Activated CD8-positive, alpha-beta T cell treated with anti-CD3 and anti-CD28 coated beads, Interleukin-2, amount 10 ng/mL, durations not matched to agents 7 days and 5 days (primary cell): ENCODE measurements around the gene HTT-AS. TPM values are rescaled to one million over a fixed set of nuclear protein-coding genes. Genes with fewer than 3 reads are reported as not detected.
"Not testable (repeated sequence)": the region's sequence is repeated elsewhere in the genome, so short reads cannot be mapped to it uniquely, and the experiment has no call there.

Source experiments
- ATAC-seq: fragments of 150-1000 bp; cut with Tn5 transposase; one replicate; pipeline ENCODE4 v1.10.0; 2021; ENCODE audit warnings: moderate library complexity
- CTCF ChIA-PET: fragments of 350-600 bp; sonication (Branson Sonifier 250); formaldehyde crosslinking; loops from one replicate; lab custom pipeline; 2021; ENCODE audit warnings: antibody characterized with exemption; lab: Charles Lee
- POLR2A ChIA-PET: fragments of 350-600 bp; sonication (Branson Sonifier 250); formaldehyde crosslinking; loops from one replicate; lab custom pipeline; 2021; ENCODE audit warnings: antibody characterized with exemption; lab: Charles Lee
- DNase-seq: peaks from one replicate; pipeline ENCODE4 v3.0.0-alpha.2; 2020
- H3K27ac Mint-ChIP-seq: one replicate; pipeline ENCODE4 v1.8.0; 2021; ENCODE audit warnings: mild to moderate bottlenecking, mixed read lengths
- H3K27me3 Mint-ChIP-seq: one replicate; pipeline ENCODE4 v1.8.0; 2021; ENCODE audit warnings: low read depth, mixed read lengths
- H3K36me3 Mint-ChIP-seq: one replicate; pipeline ENCODE4 v1.8.0; 2021; ENCODE audit warnings: low read depth, mixed read lengths
- H3K4me1 Mint-ChIP-seq: one replicate; pipeline ENCODE4 v1.8.0; 2021; ENCODE audit warnings: low read depth, mixed read lengths
- H3K4me3 Mint-ChIP-seq: one replicate; pipeline ENCODE4 v1.8.0; 2021; ENCODE audit warnings: mild to moderate bottlenecking, mixed read lengths
- H3K9me3 Mint-ChIP-seq: one replicate; pipeline ENCODE4 v1.8.0; 2022; ENCODE audit warnings: mixed read lengths; ENCODE audit not compliant: insufficient read depth
- total RNA-seq, 2 experiments: library from RNA; stranded (reverse); gene quantifications; one replicate each; pipeline ENCODE4 v1.2.3, GENCODE V29; 2021

The HTT-AS gene
- total RNA-seq, 2 experiments from 2014 or later, result not detected

DNA sequence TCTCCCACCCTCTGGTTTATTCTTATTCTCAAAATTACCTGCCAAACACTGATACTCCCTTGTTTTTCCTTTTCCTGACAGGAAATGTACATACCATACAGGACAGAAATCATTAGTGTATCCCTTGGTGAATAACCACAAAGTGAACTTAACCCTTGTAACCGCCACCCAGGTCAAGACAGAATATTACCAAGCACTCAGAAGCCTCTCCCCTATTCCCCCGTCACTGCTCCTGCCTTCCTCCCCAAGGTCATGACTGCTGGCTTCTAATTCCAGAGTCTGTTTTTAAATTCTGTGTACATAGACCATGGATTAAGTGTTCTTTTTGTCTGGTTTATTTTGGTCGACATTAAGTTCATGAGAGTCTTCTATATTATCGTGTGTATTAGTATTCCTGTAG, 37.9 kb upstream of the HTT-AS start:
- ChIA-PET CTCF (interaction anchor here (1.6 kb wide), 1 partner anchor 11 kb away, joined by 3 read pairs; no protein-coding TSS in a partner anchor), POLR2A (no interaction called here)
- H3K4me3 Mint-ChIP-seq, result no peak overlapping the region
- peaks cover 4% of the 10 kb centered on the region for H3K4me1 Mint-ChIP-seq
- peak overlapping the region; percentile 45 for H3K27ac Mint-ChIP-seq
- ATAC-seq (no peak), DNase-seq (no peak)
- no peaks in the 10 kb centered on the region for H3K27me3 Mint-ChIP-seq
- H3K9me3 Mint-ChIP-seq, result no peaks in the 10 kb centered on the region
- peaks cover 46% of the 10 kb centered on the region for H3K36me3 Mint-ChIP-seq

DNA sequence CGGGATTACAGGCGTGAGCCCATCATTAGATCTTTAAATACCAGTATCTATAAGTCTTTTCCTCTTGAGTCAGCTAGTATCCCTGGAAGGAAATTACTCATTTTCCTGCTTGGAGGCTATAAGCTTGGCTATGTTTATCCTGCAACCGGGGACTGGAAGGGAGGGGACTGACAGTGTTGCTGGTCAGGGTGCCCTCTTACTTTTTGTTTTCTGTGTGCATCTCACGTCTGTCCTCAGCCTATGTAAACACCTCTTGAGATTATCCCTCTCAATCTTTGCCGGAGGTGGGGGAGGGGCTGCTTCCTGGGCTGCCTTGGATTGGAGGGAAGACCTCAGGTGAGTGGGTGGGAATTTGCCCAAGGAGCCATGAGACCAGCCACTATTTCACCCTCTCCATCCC, 37.1 kb upstream of the HTT-AS start:
- Mint-ChIP-seq H3K9me3 (no peaks in the 10 kb centered on the region), H3K4me1 (peaks cover 7% of the 10 kb centered on the region), H3K27ac (no peak overlapping the region), H3K27me3 (no peaks in the 10 kb centered on the region), H3K36me3 (peaks cover 48% of the 10 kb centered on the region), H3K4me3 (no peak overlapping the region)
- DNase-seq, result no peak
- ChIA-PET CTCF (interaction anchor here (0.9 to 1.6 kb wide), 2 partner anchors 11 to 235 kb away, joined by 3 read pairs; no protein-coding TSS in a partner anchor), POLR2A (no interaction called here)
- no peak for ATAC-seq

DNA sequence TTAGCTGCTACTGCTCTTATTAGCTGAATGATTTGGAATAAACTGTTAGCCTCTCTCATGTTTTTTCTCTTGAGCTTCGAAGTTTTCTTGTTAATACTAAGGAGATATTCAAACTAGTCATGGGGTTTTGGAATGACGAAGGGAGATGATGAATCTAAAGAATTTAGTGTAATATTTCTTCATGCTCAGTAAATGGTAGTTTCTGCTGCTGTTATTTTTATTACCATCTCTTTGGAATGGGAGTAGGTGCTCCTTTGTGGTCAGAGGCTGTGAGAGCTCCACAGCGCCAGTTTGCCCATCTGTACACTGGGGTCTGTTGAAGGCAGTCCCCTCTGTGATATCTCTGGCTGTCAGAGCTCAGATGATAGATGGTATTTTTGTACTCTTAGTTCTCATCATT, 33.9 kb upstream of the HTT-AS start:
- H3K36me3 Mint-ChIP-seq, result peaks cover 49% of the 10 kb centered on the region
- CTCF ChIA-PET, result interaction anchor here (0.5 to 2.3 kb wide), 13 partner anchors 14 to 772 kb away, joined by 3 to 20 read pairs (median 8); no protein-coding TSS in a partner anchor
- POLR2A ChIA-PET, result interaction anchor here (1.0 kb wide), 1 partner anchor 9 kb away, joined by 3 read pairs; no protein-coding TSS in a partner anchor
- H3K9me3 Mint-ChIP-seq, result no peaks in the 10 kb centered on the region
- H3K4me1 Mint-ChIP-seq, result peaks cover 9% of the 10 kb centered on the region
- H3K27me3 Mint-ChIP-seq, result no peaks in the 10 kb centered on the region
- no peak overlapping the region for H3K4me3 Mint-ChIP-seq
- no peak overlapping the region for H3K27ac Mint-ChIP-seq
- DNase-seq (no peak), ATAC-seq (no peak)

GRCh38 chr4:3107691-3108121, 33.4 kb upstream of the HTT-AS start:
- no peak overlapping the region for H3K4me3 Mint-ChIP-seq
- H3K27me3 Mint-ChIP-seq, result no peaks in the 10 kb centered on the region
- no peak for ATAC-seq
- no peak overlapping the region for H3K27ac Mint-ChIP-seq
- CTCF ChIA-PET, result interaction anchor here (0.8 to 2.3 kb wide), 20 partner anchors 10 to 773 kb away, joined by 3 to 20 read pairs (median 6); no protein-coding TSS in a partner anchor
- POLR2A ChIA-PET, result interaction anchor here (1.0 kb wide), 1 partner anchor 9 kb away, joined by 3 read pairs; no protein-coding TSS in a partner anchor
- peaks cover 47% of the 10 kb centered on the region for H3K36me3 Mint-ChIP-seq
- no peak for DNase-seq
- H3K4me1 Mint-ChIP-seq, result peaks cover 9% of the 10 kb centered on the region
- H3K9me3 Mint-ChIP-seq, result no peaks in the 10 kb centered on the region

GRCh38 chr4:3107271-3107670, 32.9 kb upstream of the HTT-AS start:
- H3K36me3 Mint-ChIP-seq, result peaks cover 44% of the 10 kb centered on the region
- H3K9me3 Mint-ChIP-seq, result no peaks in the 10 kb centered on the region
- ChIA-PET CTCF (interaction anchor here (0.6 to 2.3 kb wide), 29 partner anchors 8 to 773 kb away, joined by 3 to 20 read pairs (median 5); no protein-coding TSS in a partner anchor), POLR2A (no interaction called here)
- DNase-seq, result no peak
- H3K27me3 Mint-ChIP-seq, result no peaks in the 10 kb centered on the region
- no peak overlapping the region for H3K27ac Mint-ChIP-seq
- peaks cover 9% of the 10 kb centered on the region for H3K4me1 Mint-ChIP-seq
- ATAC-seq, result no peak
- H3K4me3 Mint-ChIP-seq, result no peak overlapping the region

DNA sequence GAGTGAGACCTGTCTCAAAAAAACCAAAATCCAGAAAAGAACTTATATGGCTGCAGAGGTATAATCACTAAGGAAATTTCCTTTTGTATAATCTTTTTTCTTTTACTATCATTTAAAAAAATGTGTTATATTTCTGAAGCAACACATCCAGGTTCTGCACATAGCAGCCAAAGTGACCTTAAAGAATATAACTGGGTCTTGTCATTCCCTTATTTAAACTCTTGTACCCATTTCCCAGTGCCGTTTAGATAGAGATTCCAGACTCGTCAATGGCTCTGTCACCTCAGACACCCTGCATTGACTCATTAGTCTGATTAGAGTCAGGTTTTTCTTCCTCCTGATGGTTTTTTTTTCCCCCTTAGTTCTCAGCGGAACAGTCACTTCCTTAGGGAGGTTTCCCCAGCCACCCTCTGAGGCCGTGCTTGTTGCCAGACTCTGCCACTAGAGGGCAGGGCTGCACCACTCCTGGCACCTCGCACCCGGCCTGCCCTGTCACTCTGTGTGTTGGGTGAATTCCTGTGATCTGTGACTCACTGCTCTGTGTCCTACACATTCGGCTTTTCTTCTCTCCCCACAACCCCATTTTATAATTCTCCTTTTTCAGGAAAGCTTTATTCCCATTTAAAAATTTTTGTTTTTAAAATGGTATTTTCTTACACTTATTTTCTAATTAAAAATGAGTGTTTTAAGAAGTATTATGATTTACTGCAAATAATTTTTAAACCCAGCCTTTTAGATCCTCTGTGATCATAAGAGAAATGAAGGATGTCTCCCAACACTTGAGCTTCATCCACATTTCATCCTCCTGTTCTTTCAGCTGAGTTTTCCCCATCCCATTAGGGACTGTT, 32.2 kb upstream of the HTT-AS start:
- peak; percentile 87 for DNase-seq
- Mint-ChIP-seq H3K27ac (peak overlapping the region; percentile 67), H3K9me3 (no peaks in the 10 kb centered on the region), H3K4me3 (no peak overlapping the region), H3K36me3 (peaks cover 42% of the 10 kb centered on the region), H3K27me3 (no peaks in the 10 kb centered on the region), H3K4me1 (peaks cover 9% of the 10 kb centered on the region)
- POLR2A ChIA-PET, result no interaction called here
- CTCF ChIA-PET, result interaction anchor here (0.6 to 2.3 kb wide), 27 partner anchors 8 to 774 kb away, joined by 3 to 20 read pairs (median 5); no protein-coding TSS in a partner anchor
- ATAC-seq, result peak; percentile 100

DNA sequence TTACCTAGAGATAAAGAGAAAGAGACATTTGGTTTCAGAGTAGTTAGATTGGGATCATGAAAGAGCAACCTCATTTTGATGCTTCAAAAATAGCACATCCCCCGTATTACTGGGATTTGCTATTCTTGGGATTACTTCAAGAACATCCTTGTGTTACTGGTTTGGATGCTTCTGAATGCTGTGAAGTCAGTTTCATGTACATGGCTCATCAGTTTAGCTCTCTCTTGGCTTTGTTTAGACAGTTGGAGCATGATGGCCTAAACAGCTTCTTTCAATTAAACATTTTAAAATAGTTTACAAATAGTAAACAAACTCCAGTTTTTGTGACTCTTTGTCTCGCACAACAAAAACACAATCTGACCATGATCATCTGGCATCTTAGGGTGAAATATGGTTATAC, 24.0 kb upstream of the HTT-AS start:
- no peak overlapping the region for H3K4me3 Mint-ChIP-seq
- ATAC-seq (no peak), DNase-seq (no peak)
- ChIA-PET CTCF (interaction anchor here (1.5 to 1.7 kb wide), 2 partner anchors 9 to 15 kb away, joined by 4 to 5 read pairs; no protein-coding TSS in a partner anchor), POLR2A (no interaction called here)
- H3K4me1 Mint-ChIP-seq, result peaks cover 5% of the 10 kb centered on the region
- no peak overlapping the region for H3K27ac Mint-ChIP-seq
- H3K9me3 Mint-ChIP-seq, result no peaks in the 10 kb centered on the region
- H3K27me3 Mint-ChIP-seq, result no peaks in the 10 kb centered on the region
- peaks cover 22% of the 10 kb centered on the region for H3K36me3 Mint-ChIP-seq

DNA sequence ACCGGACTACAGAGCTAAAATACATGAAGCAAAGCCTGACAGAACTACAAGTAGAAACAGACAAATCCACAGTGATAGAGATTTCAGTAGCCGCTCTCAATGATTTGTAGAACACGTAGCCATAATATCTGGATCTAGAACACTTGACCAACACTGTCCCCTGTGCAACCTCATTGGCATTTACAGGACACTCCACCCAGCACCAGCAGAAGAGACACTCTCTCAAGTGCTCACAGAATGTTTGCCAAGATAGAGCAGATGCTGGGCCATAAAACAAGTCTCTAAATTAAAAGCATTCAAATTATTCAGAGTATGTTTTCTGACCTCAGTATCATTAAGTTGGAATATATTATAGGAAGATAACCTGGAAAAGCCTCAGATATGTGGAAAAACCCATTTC, 21.9 kb upstream of the HTT-AS start:
- DNase-seq (no peak), ATAC-seq (no peak)
- CTCF ChIA-PET, result no interaction called here
- POLR2A ChIA-PET, result no interaction called here
- no peaks in the 10 kb centered on the region for H3K27me3 Mint-ChIP-seq
- H3K4me3 Mint-ChIP-seq, result no peak overlapping the region
- H3K4me1 Mint-ChIP-seq, result peaks cover 8% of the 10 kb centered on the region
- H3K36me3 Mint-ChIP-seq, result peaks cover 24% of the 10 kb centered on the region
- H3K27ac Mint-ChIP-seq, result no peak overlapping the region
- H3K9me3 Mint-ChIP-seq, result no peaks in the 10 kb centered on the region

DNA sequence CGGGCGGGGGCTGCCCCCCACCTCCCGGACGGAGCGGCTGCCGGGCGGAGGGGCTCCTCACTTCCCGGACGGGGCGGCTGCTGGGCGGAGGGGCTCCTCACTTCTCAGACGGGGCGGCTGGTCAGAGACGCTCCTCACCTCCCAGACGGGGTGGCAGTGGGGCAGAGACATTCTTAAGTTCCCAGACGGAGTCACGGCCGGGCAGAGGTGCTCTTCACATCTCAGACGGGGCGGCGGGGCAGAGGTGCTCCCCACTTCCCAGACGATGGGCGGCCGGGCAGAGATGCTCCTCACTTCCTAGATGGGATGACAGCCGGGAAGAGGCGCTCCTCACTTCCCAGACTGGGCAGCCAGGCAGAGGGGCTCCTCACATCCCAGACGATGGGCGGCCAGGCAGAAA, 20.4 kb upstream of the HTT-AS start:
- H3K9me3 Mint-ChIP-seq, ATAC-seq, H3K27me3 Mint-ChIP-seq, POLR2A ChIA-PET, CTCF ChIA-PET, H3K4me3 Mint-ChIP-seq, H3K27ac Mint-ChIP-seq, DNase-seq, H3K4me1 Mint-ChIP-seq: not testable (repeated sequence)
- H3K36me3 Mint-ChIP-seq, result peaks cover 25% of the 10 kb centered on the region

GRCh38 chr4:3091464-3091863, 17.1 kb upstream of the HTT-AS start:
- H3K27ac Mint-ChIP-seq, result no peak overlapping the region

DNA sequence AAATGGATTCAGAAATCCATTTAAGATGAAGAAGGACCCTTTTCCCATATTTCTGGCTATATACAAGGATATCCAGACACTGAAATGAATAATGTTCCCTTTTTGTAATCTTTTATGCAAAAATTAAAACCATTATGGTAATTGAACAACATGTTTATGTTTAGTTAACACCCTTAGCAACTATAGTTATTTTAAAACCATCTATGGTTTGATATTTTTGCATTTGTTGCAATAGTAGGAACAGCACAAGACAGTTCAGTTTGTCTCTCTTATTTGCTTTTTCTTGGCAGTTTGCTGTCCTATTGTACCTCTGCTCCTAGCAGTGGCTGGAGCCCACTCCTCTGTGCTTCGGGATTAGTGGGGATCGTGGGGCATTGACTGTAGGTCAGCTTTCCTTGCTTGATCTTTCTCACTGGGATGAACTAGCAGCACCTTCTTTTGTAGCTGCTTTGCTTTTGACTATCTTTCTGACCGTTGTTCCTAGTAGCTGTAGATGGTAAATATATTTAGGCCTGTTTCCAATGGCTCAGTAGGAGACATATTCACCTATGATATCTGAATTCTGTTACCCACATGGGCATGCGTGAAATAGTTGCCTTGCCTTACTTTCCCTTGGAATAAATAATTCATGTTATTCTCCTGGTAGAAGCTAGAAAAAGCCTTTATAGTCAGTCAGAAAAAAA, 12.9 kb upstream of the HTT-AS start:
- ChIA-PET CTCF (no interaction called here), POLR2A (interaction anchor here (0.6 kb wide), 1 partner anchor 12 kb away, joined by 3 read pairs; no protein-coding TSS in a partner anchor)
- no peaks in the 10 kb centered on the region for H3K9me3 Mint-ChIP-seq
- H3K36me3 Mint-ChIP-seq, result peaks cover 25% of the 10 kb centered on the region
- ATAC-seq (no peak), DNase-seq (no peak)
- H3K4me3 Mint-ChIP-seq, result no peak overlapping the region
- H3K4me1 Mint-ChIP-seq, result peaks cover 18% of the 10 kb centered on the region
- no peak overlapping the region for H3K27ac Mint-ChIP-seq
- no peaks in the 10 kb centered on the region for H3K27me3 Mint-ChIP-seq

More at GRCh38 chr4:3091464-3091863, 17.1 kb upstream of the HTT-AS start:
- H3K27me3 Mint-ChIP-seq, result no peaks in the 10 kb centered on the region
- H3K9me3 Mint-ChIP-seq, result no peaks in the 10 kb centered on the region
- ChIA-PET CTCF (interaction anchor here (3.4 kb wide), 1 partner anchor 16 kb away, joined by 19 read pairs; no protein-coding TSS in a partner anchor), POLR2A (no interaction called here)
- no peak overlapping the region for H3K4me3 Mint-ChIP-seq
- peaks cover 8% of the 10 kb centered on the region for H3K4me1 Mint-ChIP-seq
- no peak for DNase-seq
- H3K36me3 Mint-ChIP-seq, result peaks cover 36% of the 10 kb centered on the region
- no peak for ATAC-seq
